ENCODE data around the gene ANAPC4.
"Not testable (repeated sequence)": the region's sequence is repeated elsewhere in the genome, so short reads cannot be mapped to it uniquely, and the experiment has no call there.

ANAPC4 gene, protein sequence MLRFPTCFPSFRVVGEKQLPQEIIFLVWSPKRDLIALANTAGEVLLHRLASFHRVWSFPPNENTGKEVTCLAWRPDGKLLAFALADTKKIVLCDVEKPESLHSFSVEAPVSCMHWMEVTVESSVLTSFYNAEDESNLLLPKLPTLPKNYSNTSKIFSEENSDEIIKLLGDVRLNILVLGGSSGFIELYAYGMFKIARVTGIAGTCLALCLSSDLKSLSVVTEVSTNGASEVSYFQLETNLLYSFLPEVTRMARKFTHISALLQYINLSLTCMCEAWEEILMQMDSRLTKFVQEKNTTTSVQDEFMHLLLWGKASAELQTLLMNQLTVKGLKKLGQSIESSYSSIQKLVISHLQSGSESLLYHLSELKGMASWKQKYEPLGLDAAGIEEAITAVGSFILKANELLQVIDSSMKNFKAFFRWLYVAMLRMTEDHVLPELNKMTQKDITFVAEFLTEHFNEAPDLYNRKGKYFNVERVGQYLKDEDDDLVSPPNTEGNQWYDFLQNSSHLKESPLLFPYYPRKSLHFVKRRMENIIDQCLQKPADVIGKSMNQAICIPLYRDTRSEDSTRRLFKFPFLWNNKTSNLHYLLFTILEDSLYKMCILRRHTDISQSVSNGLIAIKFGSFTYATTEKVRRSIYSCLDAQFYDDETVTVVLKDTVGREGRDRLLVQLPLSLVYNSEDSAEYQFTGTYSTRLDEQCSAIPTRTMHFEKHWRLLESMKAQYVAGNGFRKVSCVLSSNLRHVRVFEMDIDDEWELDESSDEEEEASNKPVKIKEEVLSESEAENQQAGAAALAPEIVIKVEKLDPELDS

DNA sequence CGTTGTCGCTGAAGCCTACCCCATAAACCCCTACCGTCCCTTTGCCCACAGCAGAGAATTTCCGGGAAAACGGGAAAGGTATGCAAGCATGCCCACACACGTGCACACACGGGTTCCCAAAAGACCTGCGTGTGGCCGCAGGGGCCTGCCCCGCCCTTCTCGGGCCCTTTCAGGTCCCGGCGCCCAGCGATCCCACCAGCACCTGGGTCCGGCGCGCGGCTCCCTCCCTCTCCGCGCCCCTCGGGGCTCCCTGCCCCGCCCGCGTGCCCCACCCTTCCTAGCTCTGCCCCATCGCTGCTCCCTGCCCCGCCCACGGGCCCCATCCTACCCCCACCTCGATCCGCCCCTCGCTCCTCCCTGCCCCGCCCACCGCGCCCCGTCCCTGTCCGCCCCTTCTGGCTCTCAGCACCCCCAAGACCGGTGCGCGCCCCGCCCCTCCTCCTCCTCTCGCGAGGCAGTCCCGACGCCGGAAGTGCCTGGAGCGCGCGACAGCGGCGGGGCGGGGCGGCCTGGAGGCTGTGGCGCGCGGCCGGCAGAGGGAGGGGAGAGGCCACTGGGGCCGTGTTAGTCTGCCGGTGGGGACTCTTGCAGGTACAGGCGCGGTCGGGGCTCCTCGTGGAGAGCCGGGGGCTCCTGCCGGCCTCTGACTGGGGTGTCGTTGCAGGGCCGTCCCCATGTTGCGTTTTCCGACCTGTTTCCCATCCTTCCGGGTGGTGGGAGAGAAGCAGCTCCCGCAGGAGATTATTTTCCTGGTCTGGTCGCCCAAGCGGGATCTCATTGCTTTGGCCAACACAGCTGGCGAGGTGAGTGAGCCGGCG, at the start of gene ANAPC4:
ANAPC4 (plus strand) TSS at position 510 of the 818 bp plus-strand sequence; CDS start at position 675, 165 bp downstream.
- DNase-seq (ENCODE audit: low read depth, low spot score), result peak; percentile 91

GRCh38 chr4:25328463-25328862, 48.6 kb upstream of the ANAPC4 start:
- not testable (repeated sequence) for DNase-seq (ENCODE audit: low read depth, low spot score)

DNA sequence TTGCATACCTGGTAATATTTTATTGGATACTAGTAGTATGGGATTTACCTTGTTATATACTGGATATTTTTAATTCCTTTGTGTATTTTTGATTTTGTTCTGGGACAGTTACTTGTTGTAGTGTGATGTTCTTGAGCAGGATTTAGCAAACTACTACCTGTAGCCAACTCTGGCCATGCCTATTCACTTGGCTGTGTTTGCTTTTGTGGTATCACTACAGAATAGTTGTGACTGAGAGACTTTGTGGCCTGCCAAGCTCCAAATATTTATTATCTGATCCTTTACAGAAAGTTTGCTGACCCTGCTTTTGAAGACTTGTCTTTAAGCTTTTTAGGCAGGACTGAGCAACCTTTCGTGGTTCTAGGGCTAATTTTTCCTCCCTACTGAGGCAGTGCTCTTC, 46.7 kb upstream of the ANAPC4 start:
- DNase-seq (ENCODE audit: low read depth, low spot score), result no peak

DNA sequence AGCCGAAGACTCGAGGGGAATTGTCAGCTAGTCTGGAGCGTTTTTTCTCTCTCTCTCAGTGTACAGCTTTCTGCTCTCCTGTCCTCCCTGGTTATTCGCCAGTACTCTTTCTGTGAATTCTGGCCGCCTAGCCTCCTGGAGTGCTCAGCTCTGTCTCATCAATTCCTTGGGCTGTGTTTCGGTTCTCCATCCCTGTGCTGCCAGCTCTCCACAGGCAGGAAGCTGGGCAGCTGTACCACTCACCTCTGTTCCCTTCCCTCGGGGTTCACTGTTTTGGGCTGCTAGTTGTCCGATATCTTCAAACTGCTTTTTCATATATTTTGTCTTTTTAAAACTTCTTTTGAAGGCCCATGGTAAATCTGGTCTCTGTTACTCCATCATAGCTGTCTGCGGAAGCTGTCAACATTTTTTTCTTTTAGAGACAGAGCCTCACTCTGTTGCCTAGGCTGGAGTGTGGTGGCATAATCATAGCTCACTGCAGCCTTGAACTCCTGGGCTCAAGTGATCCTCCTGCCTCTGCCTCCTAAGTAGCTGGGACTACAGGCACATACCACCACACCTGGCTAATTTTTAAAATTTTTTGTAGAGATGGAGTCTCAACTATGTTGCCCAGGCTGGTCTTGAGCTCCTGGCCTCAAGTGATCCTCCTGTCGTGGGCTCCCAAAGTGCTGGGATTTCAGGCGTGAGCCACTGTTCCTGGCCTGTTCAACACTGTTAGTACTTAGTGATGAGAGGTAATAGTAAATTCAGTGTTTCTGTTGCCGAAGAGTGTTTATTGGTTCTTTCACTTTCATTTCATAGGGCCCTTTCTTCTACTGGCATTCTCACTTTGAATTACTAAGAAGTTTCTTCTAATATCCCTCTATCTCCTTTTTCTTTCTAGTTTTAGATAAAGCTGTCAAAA, 45.9 kb upstream of the ANAPC4 start:
- DNase-seq (ENCODE audit: low read depth, low spot score), result no peak

DNA sequence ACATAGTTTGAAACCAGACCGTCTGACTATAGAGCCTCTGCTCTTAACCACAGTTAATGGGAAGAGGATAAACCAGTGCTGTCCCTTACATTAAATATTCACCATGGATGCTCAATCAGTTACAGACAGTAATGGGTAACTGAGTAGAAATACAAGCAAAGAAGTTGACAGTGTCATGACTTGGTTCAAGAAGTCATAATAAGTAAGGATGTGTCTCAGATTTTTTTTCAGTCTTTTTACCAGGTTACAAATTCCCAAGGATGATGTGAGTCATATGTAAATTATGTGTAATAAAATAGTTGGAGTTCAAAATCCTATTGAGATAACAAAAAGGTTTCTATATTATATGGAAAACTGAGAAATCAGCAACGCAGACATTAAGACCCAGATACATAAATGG, 33.4 kb upstream of the ANAPC4 start:
- no peak for DNase-seq (ENCODE audit: low read depth, low spot score)

GRCh38 chr4:25345744-25346143, 31.3 kb upstream of the ANAPC4 start:
- no peak for DNase-seq (ENCODE audit: low read depth, low spot score)

GRCh38 chr4:25346913-25347312, 30.1 kb upstream of the ANAPC4 start:
- no peak for DNase-seq (ENCODE audit: low read depth, low spot score)

DNA sequence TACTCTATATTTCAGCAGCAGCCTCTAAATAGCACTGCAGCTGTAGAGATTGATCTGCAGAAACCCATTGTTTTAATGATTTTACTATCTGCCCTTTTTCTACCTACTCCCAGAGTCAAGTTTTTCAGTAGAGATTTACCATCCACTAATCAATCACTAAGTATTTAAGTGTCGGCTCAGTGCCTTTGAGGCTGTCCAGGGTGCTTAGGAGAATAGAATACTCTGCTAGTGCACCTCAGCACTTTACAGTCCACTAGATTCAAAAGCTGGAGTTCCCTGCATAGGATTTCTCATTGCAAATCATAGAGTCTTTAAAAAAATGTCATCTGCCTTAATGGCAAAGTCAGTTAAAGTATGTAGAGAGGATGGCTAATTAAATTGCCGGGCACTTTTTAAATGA, 29.6 kb upstream of the ANAPC4 start:
- no peak for DNase-seq (ENCODE audit: low read depth, low spot score)

DNA sequence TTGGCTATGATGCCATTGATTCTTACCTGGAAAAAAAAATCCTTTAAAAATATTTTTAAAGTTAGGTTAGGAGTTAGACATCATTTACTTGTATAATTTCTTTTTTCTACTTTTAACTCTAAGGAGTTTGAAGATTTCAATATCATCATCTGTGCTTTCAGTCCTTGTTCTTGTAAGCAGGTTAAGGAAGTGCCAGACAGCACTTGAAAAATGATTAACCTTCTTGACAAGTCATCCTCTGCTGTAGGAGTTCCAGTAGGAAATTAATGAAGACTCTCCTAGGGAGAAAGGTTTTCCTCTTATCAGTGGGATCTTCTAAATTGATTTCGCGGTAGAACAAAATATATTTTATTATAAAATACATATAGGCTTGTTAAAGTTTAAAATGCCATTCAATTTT, 29.1 kb upstream of the ANAPC4 start:
- no peak for DNase-seq (ENCODE audit: low read depth, low spot score)

DNA sequence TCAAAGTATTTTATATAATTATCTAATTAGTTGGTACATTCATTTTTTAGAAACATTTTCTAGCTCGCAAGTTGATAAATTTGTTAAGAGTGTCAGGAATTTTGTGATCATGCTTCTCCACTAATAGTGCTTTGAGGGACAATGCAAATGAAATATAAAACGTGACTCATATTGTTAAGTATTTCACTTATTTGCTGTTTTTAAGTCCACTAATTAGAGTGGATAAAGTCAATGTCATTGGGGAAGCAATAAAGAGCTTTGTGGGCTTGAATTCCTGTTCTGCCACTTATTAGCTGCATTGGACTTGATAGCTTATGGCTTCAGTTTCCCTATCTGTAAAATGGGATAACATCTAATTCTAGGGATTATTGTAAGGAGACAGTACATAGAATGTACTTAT, 26.5 kb upstream of the ANAPC4 start:
- no peak for DNase-seq (ENCODE audit: low read depth, low spot score)

DNA sequence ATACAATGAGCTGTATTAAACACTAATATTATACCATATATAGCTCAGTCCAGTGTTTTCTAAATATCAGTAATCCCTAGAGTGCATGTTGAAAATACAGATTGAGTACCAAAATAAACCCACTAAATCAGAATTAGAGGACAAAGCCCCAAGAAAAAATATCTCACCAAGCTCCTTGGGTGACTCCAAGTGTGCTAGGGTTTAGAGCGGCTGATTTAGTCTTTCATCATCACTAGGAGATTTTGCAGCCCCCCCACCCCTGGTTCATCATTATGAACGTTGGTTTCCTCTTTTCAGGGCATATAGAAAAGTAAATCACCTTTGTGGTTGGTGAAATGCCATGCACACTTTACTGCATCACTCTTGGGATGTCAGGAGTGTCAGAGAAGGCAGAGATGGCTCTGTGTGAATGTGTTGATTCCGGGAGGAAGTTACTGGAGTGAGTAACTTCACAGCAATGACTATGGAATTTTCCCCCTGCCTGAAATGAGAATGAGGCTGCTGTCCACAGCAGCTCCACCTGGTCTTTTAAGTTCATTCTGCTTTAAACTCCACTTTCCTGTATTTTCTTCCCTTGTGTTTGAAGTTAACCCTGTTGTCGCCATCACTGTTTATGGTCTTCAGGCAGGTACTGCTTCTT, 25.2 kb upstream of the ANAPC4 start:
- no peak for DNase-seq (ENCODE audit: low read depth, low spot score)

- DNase-seq (ENCODE audit: low read depth, low spot score), result no peak
Measured at GRCh38 chr4:25356068-25356467, 21.0 kb upstream of the ANAPC4 start.

GRCh38 chr4:25358515-25359275, 18.4 kb upstream of the ANAPC4 start:
- DNase-seq (ENCODE audit: low read depth, low spot score), result no peak

- DNase-seq (ENCODE audit: low read depth, low spot score), result no peak
Measured at GRCh38 chr4:25361253-25361652, 15.8 kb upstream of the ANAPC4 start.

- no peak for DNase-seq (ENCODE audit: low read depth, low spot score)
Measured at GRCh38 chr4:25367004-25367621, 9.9 kb upstream of the ANAPC4 start.

GRCh38 chr4:25367877-25368276, 9.2 kb upstream of the ANAPC4 start:
- DNase-seq (ENCODE audit: low read depth, low spot score), result no peak

GRCh38 chr4:25368315-25368714, 8.7 kb upstream of the ANAPC4 start:
- peak; percentile 19 for DNase-seq (ENCODE audit: low read depth, low spot score)

DNA sequence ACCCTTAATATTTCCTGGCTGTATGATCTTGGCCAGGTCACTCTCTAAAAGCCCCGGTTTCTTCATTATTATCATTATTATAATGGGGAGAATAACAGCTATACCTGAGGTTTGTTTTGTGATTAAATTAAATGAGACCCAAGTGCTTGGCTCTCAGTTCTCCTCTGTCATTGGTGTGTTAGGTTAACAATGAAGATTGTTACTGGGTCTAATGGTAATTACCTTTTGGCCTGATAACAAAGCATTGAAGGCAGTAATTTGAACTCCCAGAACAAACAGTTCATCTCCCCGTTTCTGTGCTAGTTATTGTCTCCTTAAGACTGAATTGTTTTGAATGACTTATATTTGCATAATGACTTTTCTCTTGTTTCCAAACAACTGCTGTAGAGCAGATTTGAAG, 6.8 kb upstream of the ANAPC4 start:
- DNase-seq (ENCODE audit: low read depth, low spot score), result no peak

GRCh38 chr4:25372549-25372948, 4.5 kb upstream of the ANAPC4 start:
- not testable (repeated sequence) for DNase-seq (ENCODE audit: low read depth, low spot score)
